ENCODE data around the gene KRTAP20-3.

KRTAP20-3 gene

DNA sequence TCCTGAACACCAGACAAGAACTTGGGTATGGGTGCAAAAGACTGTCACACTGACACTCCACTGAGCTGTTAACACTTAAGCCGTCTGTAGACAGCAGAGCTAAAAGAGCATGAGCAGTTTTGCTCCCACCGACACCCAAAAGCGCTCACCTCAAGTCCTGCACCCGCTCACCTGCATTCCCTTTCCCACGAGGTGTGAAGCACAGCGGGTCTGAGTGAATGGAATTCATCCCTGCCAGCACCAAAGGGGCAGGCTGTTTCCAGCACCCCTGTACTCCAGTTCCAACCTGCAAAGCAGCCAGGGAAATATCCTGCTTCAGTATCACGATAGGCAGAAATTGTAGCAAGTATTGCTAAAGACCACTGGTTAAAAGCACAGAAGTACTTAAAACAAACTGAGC, 47.2 kb downstream of the KRTAP20-3 start:
- DNase-seq, result no peak

All from activated CD4-positive, alpha-beta T cell treated with anti-CD3 and anti-CD28 coated beads for 4 hours (primary cell).